ENCODE measurements around the gene FAM107B. TPM values are rescaled to one million over a fixed set of nuclear protein-coding genes. Genes with fewer than 3 reads are reported as not detected.

FAM107B gene
- total and polyA plus RNA-seq, 4 donors: 38.4 to 85.4 (median 68.9) TPM

GRCh38 chr10:14776546-14776945 lies 1.8 kb upstream of the FAM107B start:
- DNase-seq: no peak
- WGBS, 2 donors: 89 to 90% methylated on average over 9 of the region's 9 CpGs
- ATAC-seq (ENCODE audit: insufficient read depth, low FRiP score): no peak
- TF ChIP-seq CTCF (IDR thresholded peaks at IDR 0.05; ENCODE audit: control extremely low read depth, extremely low read depth): no peak
- H3K9me3 ChIP-seq (ENCODE audit: control insufficient read depth in 4 of 4, insufficient read depth in 3 of 4, low read length in 3 of 4): no peaks in the 10 kb centered on the region
- no peaks in the 10 kb centered on the region for H3K27me3 ChIP-seq (ENCODE audit: control insufficient read depth in 3 of 3, insufficient read depth in 3 of 3, low read length in 2 of 3)
- H3K4me1 ChIP-seq (ENCODE audit: control insufficient read depth in 5 of 5, insufficient read depth in 5 of 5, low read length in 5 of 5): peaks cover 0 to 18% (median 6%) of the 10 kb centered on the region in 5 donors
- H3K27ac ChIP-seq (ENCODE audit: low read depth in 1 of 2, low read length in 1 of 2): no peak overlapping the region
- no peak overlapping the region for H3K9ac ChIP-seq (ENCODE audit: insufficient read depth in 1 of 2, low read length in 2 of 2)
- no peak overlapping the region for H3K4me3 ChIP-seq
- H3K36me3 ChIP-seq (ENCODE audit: control insufficient read depth in 4 of 4, insufficient read depth in 4 of 4, low read length in 4 of 4): no peaks in the 10 kb centered on the region

DNA sequence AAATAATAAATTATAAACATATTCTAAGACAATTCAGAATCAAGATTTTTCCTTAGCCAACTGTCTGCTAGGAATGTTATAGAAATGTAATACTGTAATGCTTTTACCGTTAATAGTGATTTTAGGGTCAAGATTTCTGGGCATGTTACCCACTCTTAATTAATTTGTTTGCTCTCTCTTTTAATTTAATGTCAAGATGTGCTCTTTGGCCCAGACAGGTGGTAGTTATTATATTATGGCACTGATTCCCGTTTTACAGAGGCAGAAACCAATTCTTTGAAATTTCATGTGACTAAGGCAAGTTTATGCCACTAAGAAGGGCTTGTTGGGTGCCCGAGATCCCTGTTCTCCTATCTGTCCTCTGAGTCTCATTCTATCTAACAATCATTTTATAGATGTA lies 959 bp upstream of the FAM107B start:
- H3K9me3 ChIP-seq (ENCODE audit: control insufficient read depth in 4 of 4, insufficient read depth in 3 of 4, low read length in 3 of 4): no peaks in the 10 kb centered on the region
- no peak for TF ChIP-seq CTCF (IDR thresholded peaks at IDR 0.05; ENCODE audit: control extremely low read depth, extremely low read depth)
- no peak overlapping the region for H3K4me3 ChIP-seq
- no peak for ATAC-seq (ENCODE audit: insufficient read depth, low FRiP score)
- no peak overlapping the region for H3K27ac ChIP-seq (ENCODE audit: low read depth in 1 of 2, low read length in 1 of 2)
- H3K36me3 ChIP-seq (ENCODE audit: control insufficient read depth in 4 of 4, insufficient read depth in 4 of 4, low read length in 4 of 4): no peaks in the 10 kb centered on the region
- H3K27me3 ChIP-seq (ENCODE audit: control insufficient read depth in 3 of 3, insufficient read depth in 3 of 3, low read length in 2 of 3): no peaks in the 10 kb centered on the region
- H3K4me1 ChIP-seq (ENCODE audit: control insufficient read depth in 5 of 5, insufficient read depth in 5 of 5, low read length in 5 of 5): peaks cover 0 to 18% (median 5%) of the 10 kb centered on the region in 5 donors
- no peak for DNase-seq
- WGBS, 2 donors: 78 to 92% methylated on average over 3 of the region's 3 CpGs
- no peak overlapping the region for H3K9ac ChIP-seq (ENCODE audit: insufficient read depth in 1 of 2, low read length in 2 of 2)

GRCh38 chr10:14774214-14774580 lies 500 bp downstream of the FAM107B start:
- Histone ChIP-seq H3K4me1 (ENCODE audit: control insufficient read depth in 5 of 5, insufficient read depth in 5 of 5, low read length in 5 of 5) (peaks cover 0 to 11% (median 5%) of the 10 kb centered on the region in 5 donors), H3K9me3 (ENCODE audit: control insufficient read depth in 4 of 4, insufficient read depth in 3 of 4, low read length in 3 of 4) (no peaks in the 10 kb centered on the region), H3K4me3 (no peak overlapping the region), H3K27me3 (ENCODE audit: control insufficient read depth in 3 of 3, insufficient read depth in 3 of 3, low read length in 2 of 3) (no peaks in the 10 kb centered on the region), H3K36me3 (ENCODE audit: control insufficient read depth in 4 of 4, insufficient read depth in 4 of 4, low read length in 4 of 4) (no peaks in the 10 kb centered on the region), H3K9ac (ENCODE audit: insufficient read depth in 1 of 2, low read length in 2 of 2) (no peak overlapping the region), H3K27ac (ENCODE audit: low read depth in 1 of 2, low read length in 1 of 2) (no peak overlapping the region)
- no peak for DNase-seq
- 95 to 97% methylated on average over 22 of the region's 22 CpGs for WGBS, 2 donors
- ATAC-seq (ENCODE audit: insufficient read depth, low FRiP score): no peak
- TF ChIP-seq CTCF (IDR thresholded peaks at IDR 0.05; ENCODE audit: control extremely low read depth, extremely low read depth): no peak

DNA sequence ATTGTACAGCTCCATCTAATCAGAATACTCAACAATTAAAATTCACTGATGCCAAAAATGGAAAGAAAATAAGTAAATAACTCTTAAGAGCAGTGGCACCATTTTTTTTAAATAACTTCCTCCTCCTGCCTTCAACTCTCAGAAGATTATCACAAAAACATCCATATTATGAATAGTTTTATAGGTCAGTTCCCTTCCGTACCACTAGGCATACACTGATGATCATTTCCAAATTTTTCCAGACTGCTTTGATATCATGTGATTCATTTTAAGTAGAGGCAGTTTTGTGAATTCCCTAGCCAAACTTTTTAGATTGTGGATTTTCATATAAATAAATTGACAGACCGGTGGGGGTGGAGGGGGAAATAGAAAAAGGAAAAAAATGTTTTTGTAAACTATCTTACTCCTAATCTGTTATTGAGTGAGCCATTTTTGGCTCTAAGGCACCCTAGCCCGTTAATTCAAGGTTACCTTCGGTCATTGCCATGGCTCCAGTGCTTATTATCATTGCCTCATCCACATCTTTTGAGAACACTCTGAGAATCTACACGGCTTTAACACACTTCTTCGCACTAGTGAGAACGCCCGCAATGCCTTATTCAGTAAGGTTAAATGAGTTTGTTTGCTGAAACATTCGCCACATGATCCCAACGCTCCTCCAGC lies 1.0 kb downstream of the FAM107B start:
- no peak for ATAC-seq (ENCODE audit: insufficient read depth, low FRiP score)
- no peak overlapping the region for H3K9ac ChIP-seq (ENCODE audit: insufficient read depth in 1 of 2, low read length in 2 of 2)
- H3K9me3 ChIP-seq (ENCODE audit: control insufficient read depth in 4 of 4, insufficient read depth in 3 of 4, low read length in 3 of 4): no peaks in the 10 kb centered on the region
- no peaks in the 10 kb centered on the region for H3K36me3 ChIP-seq (ENCODE audit: control insufficient read depth in 4 of 4, insufficient read depth in 4 of 4, low read length in 4 of 4)
- peak in 2 of 3 donors; percentile 19 to 23 for DNase-seq
- H3K27me3 ChIP-seq (ENCODE audit: control insufficient read depth in 3 of 3, insufficient read depth in 3 of 3, low read length in 2 of 3): no peaks in the 10 kb centered on the region
- H3K27ac ChIP-seq (ENCODE audit: low read depth in 1 of 2, low read length in 1 of 2): no peak overlapping the region
- peaks cover 0 to 6% (median 2%) of the 10 kb centered on the region in 5 donors for H3K4me1 ChIP-seq (ENCODE audit: control insufficient read depth in 5 of 5, insufficient read depth in 5 of 5, low read length in 5 of 5)
- TF ChIP-seq CTCF (IDR thresholded peaks at IDR 0.05; ENCODE audit: control extremely low read depth, extremely low read depth): no peak
- H3K4me3 ChIP-seq: no peak overlapping the region
- 85 to 89% methylated on average over 10 of the region's 10 CpGs for WGBS, 2 donors

All from lung (tissue), 12 donors.